HEK293 (cell line): ENCODE data around the gene MX1.

Experiments used
- CTCF ChIA-PET: fragments of 350-600 bp; formaldehyde crosslinking; extraction: SDS; loops from one replicate; lab custom pipeline; 2021; ENCODE audit warnings: antibody characterized with exemption; lab: Yijun Ruan, JAX
- POLR2A ChIA-PET: fragments of 300-600 bp; formaldehyde crosslinking; extraction: SDS; loops from one replicate; lab custom pipeline; 2020; ENCODE audit warnings: antibody characterized with exemption, inconsistent platforms; lab: Yijun Ruan, JAX
- H3K27ac ChIP-seq: fragments of 200-500 bp; sonication (Bioruptor generic); 2 replicates; pipeline ENCODE4 v1.5.1; 2014; ENCODE audit warnings: low read depth, low read length, control low read depth, inconsistent platforms; ENCODE audit errors: extremely low read depth
- H3K36me3 ChIP-seq, 2 experiments: fragments of 200-500 bp in 1 of 2; sonication (Bioruptor generic) in 1 of 2; 1 replicate in 1 of 2; 2 replicates in 1 of 2; pipeline ENCODE4 v1.5.1; 2014 to 2017; ENCODE audit warnings: inconsistent platforms in 2 of 2, low read length in 2 of 2; ENCODE audit not compliant: control insufficient read depth in 2 of 2, insufficient read depth in 1 of 2
- H3K4me1 ChIP-seq: fragments of 200-500 bp; sonication (Bioruptor generic); 2 replicates; pipeline ENCODE4 v1.5.1; 2014; ENCODE audit warnings: mild to moderate bottlenecking, low read length, inconsistent platforms; ENCODE audit not compliant: control insufficient read depth, insufficient read depth
- H3K4me3 ChIP-seq: 2 replicates; pipeline ENCODE4 v1.5.1; 2011; ENCODE audit warnings: low read depth, mild to moderate bottlenecking, control low read depth, low read length, moderate library complexity
- H3K9me3 ChIP-seq: fragments of 200-500 bp; sonication (Bioruptor generic); 2 replicates; pipeline ENCODE4 v1.5.1; 2014; ENCODE audit warnings: low read depth, low read length, inconsistent platforms; ENCODE audit not compliant: control insufficient read depth, insufficient read depth
- BCL11A ChIP-seq: fragments of 450-650 bp; formaldehyde crosslinking; IDR thresholded peaks from 2 replicates; pipeline ENCODE4 v1.5.1; 2016; ENCODE audit warnings: low read depth, missing biosample characterization, missing genetic modification characterization
- GLI2 ChIP-seq: fragments of 450-650 bp; formaldehyde crosslinking; IDR thresholded peaks from 2 replicates; pipeline ENCODE4; 2017; ENCODE audit warnings: missing biosample characterization, missing genetic modification characterization, low read depth, borderline replicate concordance
- GLI4 ChIP-seq: fragments of 450-650 bp; formaldehyde crosslinking; IDR thresholded peaks from 2 replicates; pipeline ENCODE4 v1.5.1; 2016; ENCODE audit warnings: missing biosample characterization, missing genetic modification characterization
- IKZF3 ChIP-seq: fragments of 450-650 bp; IDR thresholded peaks from 2 replicates; pipeline ENCODE4 v1.5.0; 2018; ENCODE audit warnings: missing biosample characterization, mild to moderate bottlenecking, missing genetic modification characterization, moderate library complexity
- KLF7 ChIP-seq: fragments of 450-650 bp; formaldehyde crosslinking; IDR thresholded peaks from 2 replicates; pipeline ENCODE4 v1.5.1; 2016; ENCODE audit warnings: missing biosample characterization, missing genetic modification characterization, borderline replicate concordance
- OVOL3 ChIP-seq: fragments of 450-650 bp; formaldehyde crosslinking; IDR thresholded peaks from 2 replicates; pipeline ENCODE4 v1.5.1; 2016; ENCODE audit warnings: missing biosample characterization, missing genetic modification characterization
- SP2 ChIP-seq: fragments of 450-650 bp; formaldehyde crosslinking; IDR thresholded peaks from 2 replicates; pipeline ENCODE4 v1.5.1; 2016; ENCODE audit warnings: missing biosample characterization, missing genetic modification characterization
- ZBTB17 ChIP-seq: fragments of 450-650 bp; formaldehyde crosslinking; IDR thresholded peaks from 2 replicates; pipeline ENCODE4 v1.5.1; 2016; ENCODE audit warnings: missing biosample characterization, missing genetic modification characterization
- ZFP41 ChIP-seq: fragments of 450-650 bp; formaldehyde crosslinking; IDR thresholded peaks from 2 replicates; pipeline ENCODE4 v1.5.1; 2016; ENCODE audit warnings: missing biosample characterization, missing genetic modification characterization, borderline replicate concordance
- ZNF133 ChIP-seq: fragments of 450-650 bp; formaldehyde crosslinking; IDR thresholded peaks from 2 replicates; pipeline ENCODE4 v1.5.1; 2016; ENCODE audit warnings: missing biosample characterization, missing genetic modification characterization
- ZNF211 ChIP-seq: fragments of 450-650 bp; formaldehyde crosslinking; IDR thresholded peaks from 2 replicates; pipeline ENCODE4 v1.5.1; 2016; ENCODE audit warnings: low read depth, missing biosample characterization, missing genetic modification characterization
- ZNF214 ChIP-seq: fragments of 450-650 bp; formaldehyde crosslinking; IDR thresholded peaks from 2 replicates; pipeline ENCODE4 v1.5.1; 2017; ENCODE audit warnings: missing biosample characterization, mild to moderate bottlenecking, missing genetic modification characterization, borderline replicate concordance
- ZNF266 ChIP-seq: fragments of 450-650 bp; formaldehyde crosslinking; IDR thresholded peaks from 2 replicates; pipeline ENCODE4 v1.5.1; 2016; ENCODE audit warnings: missing biosample characterization, missing genetic modification characterization, low read depth
- ZNF391 ChIP-seq: fragments of 450-650 bp; formaldehyde crosslinking; IDR thresholded peaks from 2 replicates; pipeline ENCODE4 v1.5.1; 2016; ENCODE audit warnings: low read depth, missing biosample characterization, missing genetic modification characterization, borderline replicate concordance
- ZNF394 ChIP-seq: fragments of 450-650 bp; formaldehyde crosslinking; IDR thresholded peaks from 2 replicates; pipeline ENCODE4 v1.5.1; 2016; ENCODE audit warnings: missing biosample characterization, missing genetic modification characterization, mild to moderate bottlenecking, moderate library complexity, borderline replicate concordance
- ZNF398 ChIP-seq: fragments of 450-650 bp; formaldehyde crosslinking; IDR thresholded peaks from 2 replicates; pipeline ENCODE4 v1.5.1; 2017; ENCODE audit warnings: missing biosample characterization, missing genetic modification characterization
- ZNF529 ChIP-seq: fragments of 450-650 bp; formaldehyde crosslinking; IDR thresholded peaks from 2 replicates; pipeline ENCODE4 v1.5.1; 2017; ENCODE audit warnings: missing genetic modification characterization, missing biosample characterization; ENCODE audit not compliant: insufficient replicate concordance
- ZNF558 ChIP-seq: fragments of 450-650 bp; formaldehyde crosslinking; IDR thresholded peaks from 2 replicates; pipeline ENCODE4 v1.5.1; 2016; ENCODE audit warnings: missing biosample characterization, missing genetic modification characterization
- ZNF571 ChIP-seq: fragments of 450-650 bp; formaldehyde crosslinking; IDR thresholded peaks from 2 replicates; pipeline ENCODE4 v1.5.0; 2017; ENCODE audit warnings: missing biosample characterization, missing genetic modification characterization
- ZNF692 ChIP-seq: fragments of 450-650 bp; formaldehyde crosslinking; IDR thresholded peaks from 2 replicates; pipeline ENCODE4 v1.5.1; 2016; ENCODE audit warnings: missing biosample characterization, missing genetic modification characterization
- ZSCAN5A ChIP-seq: fragments of 450-650 bp; formaldehyde crosslinking; IDR thresholded peaks from 2 replicates; pipeline ENCODE4 v1.5.1; 2016; ENCODE audit warnings: missing biosample characterization, missing genetic modification characterization

Gene MX1

GRCh38 chr21:41426676-41427404 is 801 bp downstream of the MX1 start:
- TF ChIP-seq ZFP41: no peak
- no peak for TF ChIP-seq ZNF692 (tag by site-specific recombination)
- no peak for TF ChIP-seq ZNF211 (tag by site-specific recombination)
- no peak for TF ChIP-seq ZNF391 (tag by site-specific recombination)
- TF ChIP-seq GLI4 (tag by site-specific recombination): no peak
- TF ChIP-seq SP2 (tag by site-specific recombination): no peak
- TF ChIP-seq IKZF3: no peak
- no peak for TF ChIP-seq ZBTB17 (tag by site-specific recombination)
- no peak for TF ChIP-seq ZNF133 (tag by site-specific recombination)
- TF ChIP-seq KLF7 (tag by site-specific recombination): no peak
- no peak for TF ChIP-seq ZNF398 (tag by site-specific recombination)
- no peak for TF ChIP-seq BCL11A (tag by site-specific recombination)
- no peak for TF ChIP-seq ZNF571
- no peak for TF ChIP-seq ZSCAN5A (tag by site-specific recombination)
- no peak for TF ChIP-seq OVOL3 (tag by site-specific recombination)
- TF ChIP-seq ZNF394: no peak
- TF ChIP-seq ZNF266 (tag by site-specific recombination): no peak
- TF ChIP-seq ZNF558: no peak
- no peak for TF ChIP-seq ZNF214 (tag by site-specific recombination)
- Histone ChIP-seq H3K4me1 (no peaks in the 10 kb centered on the region), H3K4me3 (no peak overlapping the region), H3K27ac (no peak overlapping the region), H3K36me3 (no peaks in the 10 kb centered on the region), H3K9me3 (no peaks in the 10 kb centered on the region)
- ChIA-PET POLR2A (no interaction called here), CTCF (interaction anchor here (1.5 kb wide), 1 partner anchor 10 kb away, joined by 3 read pairs; no protein-coding TSS in a partner anchor)

- H3K9me3 ChIP-seq: no peaks in the 10 kb centered on the region
- H3K4me1 ChIP-seq: no peaks in the 10 kb centered on the region
- no peak overlapping the region for H3K4me3 ChIP-seq
- H3K36me3 ChIP-seq: no peaks in the 10 kb centered on the region
- ChIA-PET CTCF (no interaction called here), POLR2A (no interaction called here)
- TF ChIP-seq ZNF529: no peak
- TF ChIP-seq GLI2 (tag by site-specific recombination): no peak
- H3K27ac ChIP-seq: no peak overlapping the region
These were observed 1.5 kb downstream of the MX1 start for GRCh38 chr21:41427556-41427955.
